HCT116 (cell line): ENCODE data around the gene CPS1.
A peak's percentile ranks its signal among the peaks of the same experiment; 100 is the strongest.

ENCODE experiments used
- CTCF ChIP-seq, 3 experiments: fragments of 200-600 bp in 1 of 3; sonication (generic) in 1 of 3; IDR thresholded peaks in 2 of 3; conservative IDR thresholded peaks in 1 of 3; 2 replicates each; pipeline ENCODE4 v1.5.1; 2012 to 2017; ENCODE audit warnings: low read depth in 2 of 3, low read length in 2 of 3, antibody characterized with exemption in 1 of 3, borderline replicate concordance in 1 of 3, control low read depth in 1 of 3, mild to moderate bottlenecking in 1 of 3, mixed read lengths in 1 of 3, mixed run types in 1 of 3, moderate library complexity in 1 of 3; ENCODE audit not compliant: insufficient read depth in 1 of 3
- EGR1 ChIP-seq: IDR thresholded peaks from 2 replicates; pipeline ENCODE4 v1.6.1; 2012; ENCODE audit warnings: low read depth
- POLR2AphosphoS5 ChIP-seq: IDR thresholded peaks from 2 replicates; pipeline ENCODE4 v1.6.1; 2011; ENCODE audit warnings: mild to moderate bottlenecking, low read depth, low read length, moderate library complexity
- RAD21 ChIP-seq: IDR thresholded peaks from 2 replicates; pipeline ENCODE4 v1.6.1; 2012; ENCODE audit warnings: low read depth, mild to moderate bottlenecking
- SIN3A ChIP-seq: IDR thresholded peaks from 2 replicates; pipeline ENCODE4 v1.6.1; 2012; ENCODE audit warnings: low read depth
- SP1 ChIP-seq: IDR thresholded peaks from 2 replicates; pipeline ENCODE4 v1.6.1; 2012; ENCODE audit warnings: low read depth
- ZBTB33 ChIP-seq: IDR thresholded peaks from 2 replicates; pipeline ENCODE4 v1.6.1; 2011; ENCODE audit warnings: mild to moderate bottlenecking, low read length, moderate library complexity; ENCODE audit not compliant: insufficient replicate concordance; ENCODE audit errors: extremely low read depth
- TF ChIP-seq, protein P1 (sequence below): IDR thresholded peaks from 2 replicates; pipeline ENCODE4 v1.6.1; 2012

DNA sequence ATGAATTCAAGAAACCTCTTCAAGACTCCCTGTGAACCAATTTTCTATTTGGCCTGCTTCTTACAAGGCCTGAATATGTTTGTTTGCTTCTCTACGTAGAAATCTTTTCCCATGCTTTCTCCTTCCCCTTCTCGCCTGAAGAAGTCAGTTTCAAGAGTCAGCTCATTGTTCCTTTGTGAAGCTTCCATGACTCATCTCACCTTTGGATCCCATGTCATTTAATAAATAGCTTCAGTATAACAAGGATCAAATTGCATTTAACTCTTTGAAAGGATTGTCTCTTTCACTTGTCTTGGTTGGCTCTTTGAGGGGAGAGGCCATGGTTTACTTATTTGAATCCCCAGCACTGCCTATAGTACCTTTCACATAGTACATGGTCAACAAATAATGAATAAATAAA lies 28.4 kb downstream of the CPS1 start:
- no peak for TF ChIP-seq CTCF (IDR thresholded peaks at IDR 0.05 in 2 of 3, conservative IDR thresholded peaks at IDR 0.05 in 1 of 3; ENCODE audit: borderline replicate concordance in 1 of 3, insufficient read depth in 1 of 3, low read depth in 2 of 3, low read length in 2 of 3)
- TF ChIP-seq SIN3A: 0 out of 2 replicates have a peak, but pooled peaks have one; percentile 27
- no peak for TF ChIP-seq ZBTB33
- no peak for TF ChIP-seq POLR2AphosphoS5
- TF ChIP-seq RAD21: no peak
- TF ChIP-seq, protein P1, sequence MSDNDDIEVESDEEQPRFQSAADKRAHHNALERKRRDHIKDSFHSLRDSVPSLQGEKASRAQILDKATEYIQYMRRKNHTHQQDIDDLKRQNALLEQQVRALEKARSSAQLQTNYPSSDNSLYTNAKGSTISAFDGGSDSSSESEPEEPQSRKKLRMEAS: 0 out of 2 replicates have a peak, but pooled peaks have one; percentile 31
- TF ChIP-seq EGR1: no peak
- peak; percentile 71 for TF ChIP-seq SP1
